Urinary bladder (tissue), 4 donors: ENCODE results near the gene P4HB. TPM values are rescaled to one million over a fixed set of nuclear protein-coding genes. Genes with fewer than 3 reads are reported as not detected.

Experiments used
- DNase-seq: peaks from one replicate; pipeline ENCODE4 v3.0.0-alpha.2; 2015; ENCODE audit errors: extremely low spot score
- H3K27ac ChIP-seq: one replicate; pipeline ENCODE4 v1.5.1; 2013; ENCODE audit warnings: low read depth, mild to moderate bottlenecking, moderate library complexity
- H3K36me3 ChIP-seq: one replicate; pipeline ENCODE4 v1.6.1; 2013; ENCODE audit warnings: mild to moderate bottlenecking, moderate library complexity; ENCODE audit not compliant: insufficient read depth
- H3K4me1 ChIP-seq: one replicate; pipeline ENCODE4 v1.6.1; 2013; ENCODE audit warnings: mild to moderate bottlenecking, moderate library complexity; ENCODE audit not compliant: insufficient read depth
- H3K4me3 ChIP-seq: one replicate; pipeline ENCODE4 v1.5.1; 2013; ENCODE audit warnings: low read depth, low read length
- WGBS: extraction: QIAGEN DNeasy Blood & Tissue Kit; methylation state at CpG from one replicate; pipeline ENCODE4 v1.1.7; 2013; 5-methylcytosine and 5-hydroxymethylcytosine counted together
- polyA plus RNA-seq: library from polyadenylated mRNA; stranded (reverse); fragments of 200-250 nt; gene quantifications from one replicate; pipeline ENCODE4 v1.2.3, GENCODE V29; 2013
- total RNA-seq: library from RNA; depleted of rRNA; stranded (reverse); fragments of >200 nt; gene quantifications from one replicate; pipeline ENCODE4 v1.2.3, GENCODE V29; 2014
- donor health status: healthy with polysubstance abuse.
- donor health status: healthy.

Gene P4HB
- total and polyA plus RNA-seq, 2 donors: 262 to 367 TPM

DNA sequence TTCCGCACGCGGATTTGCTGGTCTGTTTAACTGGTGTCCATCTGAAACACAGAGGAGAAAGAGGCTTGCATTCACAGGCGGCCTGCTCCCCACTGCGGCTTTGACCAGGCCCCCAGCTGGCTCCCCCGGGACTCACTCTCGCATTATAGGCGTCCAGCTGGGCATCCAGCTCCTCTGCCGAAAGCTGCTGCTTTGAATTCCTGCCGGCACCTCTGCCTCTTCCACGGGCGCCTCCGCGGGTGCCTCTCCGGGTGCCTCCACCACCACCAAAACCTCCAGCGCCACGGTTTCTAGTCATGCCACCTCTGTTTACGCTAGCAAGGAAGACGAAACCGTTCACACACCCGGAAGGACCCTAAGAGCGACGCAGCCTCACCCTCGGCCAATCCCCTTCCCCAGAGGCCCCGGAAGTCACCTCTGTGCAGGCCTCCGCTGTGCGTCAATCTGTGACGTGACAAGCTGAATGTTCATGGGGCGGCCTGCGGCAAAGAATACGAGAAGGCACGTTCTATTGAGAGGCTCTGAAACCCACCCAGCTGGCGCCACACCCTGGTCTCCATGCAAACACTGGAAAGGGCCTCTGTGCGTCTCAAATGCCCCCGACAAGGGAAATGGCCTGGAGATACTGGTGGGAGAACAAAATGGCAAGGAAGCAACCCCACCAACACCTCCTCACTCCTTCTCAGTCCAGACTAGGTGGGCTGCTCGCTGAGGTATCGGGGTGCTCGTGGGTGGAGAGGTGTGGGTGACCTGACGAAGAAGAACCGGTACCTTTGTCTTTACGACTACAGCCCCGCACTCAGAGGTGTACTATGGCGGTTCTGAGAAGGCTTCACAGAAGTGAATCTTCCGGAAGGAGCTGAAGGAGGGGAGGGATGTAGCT, 28.0 kb upstream of the P4HB start:
- Histone ChIP-seq H3K27ac (no peak overlapping the region), H3K4me3 (no peak overlapping the region), H3K36me3 (no peaks in the 10 kb centered on the region), H3K4me1 (no peaks in the 10 kb centered on the region)
- 93% methylated on average over 44 of the region's 44 CpGs for WGBS
- DNase-seq: no peak

GRCh38 chr17:81885869-81886548, 25.7 kb upstream of the P4HB start:
- WGBS: 89% methylated on average over 11 of the region's 11 CpGs
- Histone ChIP-seq H3K36me3 (no peaks in the 10 kb centered on the region), H3K27ac (no peak overlapping the region), H3K4me1 (no peaks in the 10 kb centered on the region), H3K4me3 (no peak overlapping the region)
- no peak for DNase-seq

GRCh38 chr17:81885454-81885853, 25.1 kb upstream of the P4HB start:
- 75% methylated on average over 10 of the region's 10 CpGs for WGBS
- Histone ChIP-seq H3K36me3 (no peaks in the 10 kb centered on the region), H3K4me3 (no peak overlapping the region), H3K4me1 (no peaks in the 10 kb centered on the region), H3K27ac (no peak overlapping the region)
- no peak for DNase-seq

DNA sequence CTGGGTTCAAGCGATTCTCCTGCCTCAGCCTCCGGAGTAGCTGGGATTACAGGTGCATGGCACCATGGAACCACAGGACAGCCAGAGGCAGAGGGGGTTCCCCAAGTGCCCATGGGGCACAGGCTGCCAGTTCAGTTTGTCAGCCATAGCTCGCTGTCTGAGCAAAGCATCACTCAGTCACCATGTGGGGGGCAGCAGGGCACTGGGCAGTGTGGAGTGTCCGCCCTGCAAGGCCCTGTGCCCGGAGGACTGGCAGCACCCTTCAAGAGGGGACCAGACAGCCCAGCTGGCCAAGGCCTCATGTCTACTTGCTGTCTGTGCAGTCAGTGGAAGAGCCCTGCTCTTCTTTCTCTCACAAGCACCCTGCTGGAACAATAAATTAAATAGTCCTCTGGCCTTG, 24.6 kb upstream of the P4HB start:
- no peak overlapping the region for H3K27ac ChIP-seq
- H3K4me1 ChIP-seq: no peaks in the 10 kb centered on the region
- DNase-seq: no peak
- WGBS: 95% methylated on average over 5 of the region's 5 CpGs
- H3K4me3 ChIP-seq: no peak overlapping the region
- no peaks in the 10 kb centered on the region for H3K36me3 ChIP-seq

DNA sequence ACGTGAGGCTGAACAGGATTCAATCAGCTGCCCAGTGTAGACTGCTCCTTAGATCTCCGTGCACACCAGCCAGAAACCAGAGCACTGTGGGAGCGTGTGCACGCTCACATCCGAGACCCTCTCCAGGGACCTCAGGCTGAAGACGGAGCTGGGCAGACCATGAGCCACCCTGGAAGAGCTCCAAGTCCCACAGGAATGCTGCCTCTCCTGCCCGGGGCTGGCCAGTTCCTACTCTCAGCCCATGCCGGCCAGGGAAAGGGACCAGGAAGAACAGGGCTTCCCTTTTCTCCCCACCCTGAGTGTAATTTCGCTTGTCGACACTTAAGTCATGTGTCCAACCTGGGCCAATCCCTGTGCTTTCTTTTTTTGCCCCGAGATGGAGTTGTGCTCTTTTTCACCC, 24.2 kb upstream of the P4HB start:
- WGBS: 66% methylated on average over 11 of the region's 11 CpGs
- Histone ChIP-seq H3K27ac (no peak overlapping the region), H3K36me3 (no peaks in the 10 kb centered on the region), H3K4me1 (no peaks in the 10 kb centered on the region), H3K4me3 (no peak overlapping the region)
- DNase-seq: no peak

- Histone ChIP-seq H3K4me1 (no peaks in the 10 kb centered on the region), H3K4me3 (no peak overlapping the region), H3K36me3 (no peaks in the 10 kb centered on the region), H3K27ac (no peak overlapping the region)
- no peak for DNase-seq
- 93% methylated on average over 5 of the region's 5 CpGs for WGBS
Observed at GRCh38 chr17:81879121-81879520, 18.8 kb upstream of the P4HB start.

GRCh38 chr17:81878294-81878693, 18.0 kb upstream of the P4HB start:
- no peaks in the 10 kb centered on the region for H3K36me3 ChIP-seq
- 85% methylated on average over 3 of the region's 3 CpGs for WGBS

DNA sequence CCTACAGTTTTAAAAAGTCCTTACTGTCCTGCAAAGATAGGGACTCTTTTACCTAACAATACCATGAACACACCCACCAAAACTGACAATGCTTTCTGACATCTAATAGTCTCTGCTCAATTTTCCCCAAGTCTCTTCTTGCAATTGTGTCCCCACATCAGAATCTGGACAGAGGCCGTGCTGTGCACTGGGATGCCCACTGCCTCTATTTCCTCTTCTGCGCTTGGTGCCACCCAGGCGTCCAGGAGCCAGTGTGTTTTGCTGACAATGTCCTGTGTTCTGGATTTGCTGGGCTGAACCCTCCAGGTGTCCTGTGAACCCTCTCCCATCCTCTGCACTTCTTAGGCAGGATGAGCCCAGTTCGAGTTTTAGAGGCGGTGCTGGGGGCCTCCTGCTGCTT, 17.2 kb upstream of the P4HB start:
- Histone ChIP-seq H3K27ac (no peak overlapping the region), H3K4me3 (no peak overlapping the region), H3K36me3 (no peaks in the 10 kb centered on the region), H3K4me1 (no peaks in the 10 kb centered on the region)
- DNase-seq: no peak
- 93% methylated on average over 5 of the region's 5 CpGs for WGBS

More at GRCh38 chr17:81878294-81878693, 18.0 kb upstream of the P4HB start:
- Histone ChIP-seq H3K27ac (no peak overlapping the region), H3K4me1 (no peaks in the 10 kb centered on the region), H3K4me3 (no peak overlapping the region)
- no peak for DNase-seq

GRCh38 chr17:81871387-81872230, 11.3 kb upstream of the P4HB start:
- Histone ChIP-seq H3K27ac (peak overlapping the region; percentile 96), H3K4me1 (no peaks in the 10 kb centered on the region), H3K36me3 (no peaks in the 10 kb centered on the region), H3K4me3 (peak overlapping the region; percentile 93)
- DNase-seq: peak; percentile 85
- under 1% methylated on average over 86 of the region's 86 CpGs for WGBS

DNA sequence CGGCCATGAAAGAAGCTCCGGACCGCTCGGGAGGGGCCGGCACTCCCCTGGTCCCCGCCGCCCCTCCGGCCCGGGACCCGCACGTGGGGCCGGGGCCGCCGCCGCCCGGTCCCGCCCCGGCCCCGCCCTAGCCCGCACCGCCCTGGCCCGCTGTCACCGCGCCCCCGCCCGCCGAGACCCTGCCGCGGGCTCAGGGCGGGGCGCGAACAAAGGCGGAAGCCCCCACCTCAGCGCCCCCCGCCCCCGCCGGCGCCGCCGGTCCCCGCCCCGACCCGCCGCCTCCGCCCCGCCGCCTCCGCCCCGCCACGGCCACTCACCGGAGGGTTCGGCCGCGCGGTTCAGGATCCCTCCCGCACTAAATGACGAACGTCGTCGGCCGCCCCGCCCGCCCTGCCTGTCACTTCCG, 10.6 kb upstream of the P4HB start, which contains the start of gene ARHGDIA:
TSS of gene ARHGDIA (minus strand) at position 357 of the 406 bp plus-strand sequence. CDS start 1,407 bp downstream, outside the sequence.
- Histone ChIP-seq H3K27ac (peak within 1 kb of the TSS; percentile 96), H3K36me3 (no peaks in the 10 kb centered on the region), H3K4me1 (no peaks in the 10 kb centered on the region), H3K4me3 (peak within 1 kb of the TSS; percentile 93)
- DNase-seq: no peak
- 1% methylated on average over 64 of the region's 64 CpGs for whole genome bisulfite sequencing

GRCh38 chr17:81870131-81870980, 10.0 kb upstream of the P4HB start:
- 2% methylated on average over 65 of the region's 65 CpGs for WGBS
- H3K4me1 ChIP-seq: no peaks in the 10 kb centered on the region
- DNase-seq: no peak

DNA sequence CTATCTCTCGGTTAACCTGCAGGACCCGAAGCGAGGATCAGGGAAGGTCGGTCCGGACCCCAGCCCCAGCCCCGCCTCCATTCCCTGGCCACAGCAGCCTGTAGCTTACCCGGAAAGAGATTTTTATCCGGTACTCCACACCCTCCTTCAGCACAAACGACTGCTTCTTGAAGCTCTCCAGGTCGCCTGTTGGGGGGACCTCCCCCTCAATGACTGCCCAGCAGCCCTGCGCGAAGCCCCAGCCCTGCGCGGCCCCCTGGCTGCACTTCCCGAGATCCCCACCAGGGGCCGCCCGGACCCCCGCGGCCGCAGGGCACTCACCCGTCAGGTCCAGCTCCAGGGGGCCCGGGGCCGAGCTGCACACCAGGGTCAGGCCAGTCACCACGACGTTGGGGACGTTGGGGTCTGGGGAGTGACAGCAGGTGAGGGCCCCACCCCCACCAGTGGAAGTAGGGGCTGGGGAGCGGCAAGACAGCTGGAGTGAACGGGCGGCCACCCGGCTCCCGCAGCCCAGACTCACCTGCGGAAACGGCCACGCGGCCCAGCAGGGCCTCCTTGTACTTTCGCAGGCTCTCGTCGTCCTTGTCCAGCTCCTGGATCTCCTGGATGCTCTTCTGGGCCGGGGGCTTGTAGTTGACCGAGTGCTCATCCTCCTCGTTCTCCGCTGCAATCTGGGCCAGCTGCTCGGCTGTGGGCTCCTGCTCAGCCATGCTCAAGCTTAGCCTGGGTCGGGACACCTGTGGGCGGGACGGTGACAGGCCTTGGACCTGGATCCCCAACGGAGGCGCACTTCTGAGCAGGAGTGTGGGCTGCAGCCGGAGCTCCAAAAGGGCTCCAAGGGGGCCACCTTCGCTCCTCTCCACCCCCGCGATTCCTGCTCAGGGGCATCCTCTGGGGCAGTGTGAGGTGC, 9.1 kb upstream of the P4HB start:
- Histone ChIP-seq H3K4me1 (no peaks in the 10 kb centered on the region), H3K36me3 (no peaks in the 10 kb centered on the region), H3K4me3 (peak overlapping the region; percentile 93), H3K27ac (no peak overlapping the region)
- WGBS: 31% methylated on average over 52 of the region's 52 CpGs
- DNase-seq: no peak

More at GRCh38 chr17:81870131-81870980, 10.0 kb upstream of the P4HB start:
- peak overlapping the region; percentile 96 for H3K27ac ChIP-seq
- H3K36me3 ChIP-seq: no peaks in the 10 kb centered on the region
- H3K4me3 ChIP-seq: peak overlapping the region; percentile 93
